Erythroblast (primary cell): ENCODE measurements around the gene KCNB1.

Experiments used
- DNase-seq, 2 experiments: peaks; one replicate each; lab custom pipeline; 2025; lab: John Stamatoyannopoulos, UW
- GATA1 ChIP-seq: IDR thresholded peaks from 2 replicates; pipeline ENCODE4 v1.6.1; 2011; ENCODE audit warnings: low read depth, mild to moderate bottlenecking, control low read depth, low read length, moderate library complexity
- POLR2A ChIP-seq: IDR thresholded peaks from 2 replicates; pipeline ENCODE4 v1.6.1; 2011; ENCODE audit warnings: mild to moderate bottlenecking, low read length

KCNB1 gene

GRCh38 chr20:49381558-49382493, 100.6 kb downstream of the KCNB1 start:
- TF ChIP-seq GATA1 (no peak), POLR2A (no peak)
- no peak for DNase-seq

- DNase-seq, result no peak
- TF ChIP-seq POLR2A, result no peak
- no peak for TF ChIP-seq GATA1
These were observed 102.1 kb downstream of the KCNB1 start for GRCh38 chr20:49380337-49380780.

- TF ChIP-seq GATA1 (no peak), POLR2A (no peak)
These were observed 103.1 kb downstream of the KCNB1 start for GRCh38 chr20:49379338-49379737.

GRCh38 chr20:49377326-49377725, 105.1 kb downstream of the KCNB1 start:
- TF ChIP-seq POLR2A (no peak), GATA1 (no peak)

More at GRCh38 chr20:49379338-49379737, 103.1 kb downstream of the KCNB1 start:
- DNase-seq, result no peak

GRCh38 chr20:49375170-49375569, 107.3 kb downstream of the KCNB1 start:
- TF ChIP-seq POLR2A (no peak), GATA1 (no peak)
- no peak for DNase-seq

More at GRCh38 chr20:49377326-49377725, 105.1 kb downstream of the KCNB1 start:
- DNase-seq, result no peak

- no peak for DNase-seq
- TF ChIP-seq GATA1 (no peak), POLR2A (no peak)
These were observed 110.3 kb downstream of the KCNB1 start for GRCh38 chr20:49372095-49372734.

GRCh38 chr20:49368596-49368995, 113.9 kb downstream of the KCNB1 start:
- TF ChIP-seq POLR2A (no peak), GATA1 (no peak)
- no peak for DNase-seq

GRCh38 chr20:49367113-49367512, 115.4 kb downstream of the KCNB1 start:
- DNase-seq, result no peak

GRCh38 chr20:49366687-49367086, 115.8 kb downstream of the KCNB1 start:
- no peak for DNase-seq
- TF ChIP-seq POLR2A, result no peak

More at GRCh38 chr20:49367113-49367512, 115.4 kb downstream of the KCNB1 start:
- TF ChIP-seq POLR2A (no peak), GATA1 (no peak)

- no peak for TF ChIP-seq GATA1
- no peak for TF ChIP-seq POLR2A
- DNase-seq, result no peak
These were observed 120.4 kb downstream of the KCNB1 start for GRCh38 chr20:49361862-49362660.

GRCh38 chr20:49360242-49360968, 122.1 kb downstream of the KCNB1 start:
- no peak for DNase-seq
- TF ChIP-seq POLR2A, result no peak
- no peak for TF ChIP-seq GATA1

- DNase-seq, result no peak
- TF ChIP-seq GATA1, result no peak
- no peak for TF ChIP-seq POLR2A
These were observed 125.8 kb downstream of the KCNB1 start for GRCh38 chr20:49356676-49357075.

- TF ChIP-seq GATA1 (no peak), POLR2A (no peak)
- DNase-seq, result no peak
These were observed 127.8 kb downstream of the KCNB1 start for GRCh38 chr20:49354673-49355072.
